IPS-18a (cell line): ENCODE results near the gene C1orf185.
"Not testable (repeated sequence)": the region's sequence is repeated elsewhere in the genome, so short reads cannot be mapped to it uniquely, and the experiment has no call there.

Experiments used
- H3K27ac ChIP-seq: one replicate; pipeline ENCODE4 v1.5.1; 2013; ENCODE audit warnings: low read length
- H3K27me3 ChIP-seq: one replicate; pipeline ENCODE4 v1.6.1; 2013; ENCODE audit warnings: mild to moderate bottlenecking, low read length; ENCODE audit not compliant: control insufficient read depth, insufficient read depth
- H3K36me3 ChIP-seq: one replicate; pipeline ENCODE4 v1.6.1; 2013; ENCODE audit warnings: low read depth, low read length; ENCODE audit not compliant: control insufficient read depth
- H3K4me1 ChIP-seq: one replicate; pipeline ENCODE4 v1.6.1; 2013; ENCODE audit warnings: low read depth, low read length; ENCODE audit not compliant: control insufficient read depth
- H3K4me3 ChIP-seq: one replicate; pipeline ENCODE4 v1.5.1; 2013; ENCODE audit warnings: low read length
- H3K9ac ChIP-seq: one replicate; pipeline ENCODE4 v1.6.1; 2013; ENCODE audit warnings: mild to moderate bottlenecking, low read length, moderate library complexity
- H3K9me3 ChIP-seq: one replicate; pipeline ENCODE4 v1.6.1; 2013; ENCODE audit warnings: low read depth, low read length; ENCODE audit not compliant: control insufficient read depth

C1orf185 gene

DNA sequence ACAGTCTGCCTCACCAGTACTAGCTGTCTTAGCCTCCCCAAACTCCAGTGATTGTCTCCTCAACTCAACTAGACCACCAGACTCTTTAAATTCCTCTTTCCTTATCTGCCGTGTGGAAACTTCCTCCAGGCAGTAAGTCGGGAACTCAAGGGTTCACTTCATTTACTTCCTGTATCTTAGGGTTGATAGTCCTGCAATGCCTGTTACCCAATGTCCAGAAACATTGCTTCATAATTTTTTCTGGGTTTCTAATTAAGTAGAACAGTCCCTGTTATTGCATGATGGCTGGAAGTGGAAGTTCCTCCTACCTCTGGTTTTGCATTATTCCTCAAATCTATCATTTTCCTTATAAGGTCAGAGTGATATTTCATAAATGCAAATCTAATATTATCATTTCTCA lies 73.2 kb downstream of the C1orf185 start:
- H3K27ac ChIP-seq: no peak overlapping the region
- H3K4me3 ChIP-seq: no peak overlapping the region
- no peaks in the 10 kb centered on the region for H3K27me3 ChIP-seq
- no peaks in the 10 kb centered on the region for H3K36me3 ChIP-seq
- no peaks in the 10 kb centered on the region for H3K9me3 ChIP-seq
- H3K9ac ChIP-seq: no peak overlapping the region
- no peaks in the 10 kb centered on the region for H3K4me1 ChIP-seq

DNA sequence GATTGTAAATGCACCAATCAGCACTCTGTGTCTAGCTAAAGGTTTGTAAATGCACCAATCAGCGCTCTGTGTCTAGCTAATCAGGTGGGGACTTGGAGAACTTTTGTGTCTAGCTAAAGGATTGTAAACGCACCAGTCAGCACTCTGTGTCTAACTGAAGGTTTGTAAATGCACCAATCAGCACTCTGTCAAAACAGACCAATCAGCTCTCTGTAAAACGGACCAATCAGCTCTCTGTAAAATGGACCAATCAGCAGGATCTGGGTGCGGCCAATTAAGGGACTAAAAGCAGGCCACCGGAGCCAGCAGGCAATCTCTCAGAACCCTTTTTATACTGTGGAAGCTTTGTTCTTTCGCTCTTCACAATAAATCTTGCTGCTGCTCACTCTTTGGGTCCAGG lies 76.0 kb downstream of the C1orf185 start:
- H3K9ac ChIP-seq, H3K27me3 ChIP-seq, H3K36me3 ChIP-seq, H3K4me1 ChIP-seq, H3K27ac ChIP-seq, H3K9me3 ChIP-seq, H3K4me3 ChIP-seq: not testable (repeated sequence)

- Histone ChIP-seq H3K9ac (no peak overlapping the region), H3K27ac (no peak overlapping the region), H3K9me3 (no peaks in the 10 kb centered on the region), H3K36me3 (no peaks in the 10 kb centered on the region), H3K4me3 (no peak overlapping the region), H3K4me1 (no peaks in the 10 kb centered on the region), H3K27me3 (no peaks in the 10 kb centered on the region)
These were observed 86.2 kb downstream of the C1orf185 start for GRCh38 chr1:51188230-51188629.

- Histone ChIP-seq H3K4me3 (no peak overlapping the region), H3K36me3 (no peaks in the 10 kb centered on the region), H3K27me3 (no peaks in the 10 kb centered on the region), H3K9ac (no peak overlapping the region), H3K9me3 (no peaks in the 10 kb centered on the region), H3K27ac (no peak overlapping the region), H3K4me1 (no peaks in the 10 kb centered on the region)
These were observed 87.5 kb downstream of the C1orf185 start for GRCh38 chr1:51189421-51190073.

- Histone ChIP-seq H3K4me1 (no peaks in the 10 kb centered on the region), H3K4me3 (no peak overlapping the region)
These were observed 88.9 kb downstream of the C1orf185 start for GRCh38 chr1:51190961-51191360.

GRCh38 chr1:51192213-51192843 lies 90.3 kb downstream of the C1orf185 start:
- Histone ChIP-seq H3K27me3 (no peaks in the 10 kb centered on the region), H3K4me1 (no peaks in the 10 kb centered on the region), H3K9ac (no peak overlapping the region), H3K4me3 (no peak overlapping the region), H3K9me3 (no peaks in the 10 kb centered on the region), H3K36me3 (no peaks in the 10 kb centered on the region), H3K27ac (no peak overlapping the region)

More at GRCh38 chr1:51190961-51191360, 88.9 kb downstream of the C1orf185 start:
- no peaks in the 10 kb centered on the region for H3K9me3 ChIP-seq
- no peak overlapping the region for H3K9ac ChIP-seq
- H3K27ac ChIP-seq: no peak overlapping the region
- H3K36me3 ChIP-seq: no peaks in the 10 kb centered on the region
- no peaks in the 10 kb centered on the region for H3K27me3 ChIP-seq

DNA sequence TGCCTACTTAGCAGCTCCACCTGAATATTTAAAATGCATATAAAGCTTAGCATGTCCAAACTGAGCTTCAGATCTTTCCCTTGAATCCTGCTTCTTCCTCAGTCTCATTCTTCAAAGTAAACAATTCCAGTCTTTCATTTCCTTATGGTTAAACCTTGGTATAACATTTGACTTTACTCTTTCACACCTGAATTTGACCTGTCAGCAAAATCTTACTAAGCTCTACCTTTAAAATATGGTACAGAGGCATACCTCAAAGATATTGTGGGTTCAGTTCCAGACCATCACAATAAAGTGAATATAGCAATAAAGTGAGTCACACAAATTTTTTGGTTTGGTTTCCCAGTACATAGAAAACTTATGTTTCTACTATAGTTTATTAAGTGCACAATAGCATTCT lies 91.5 kb downstream of the C1orf185 start:
- Histone ChIP-seq H3K9me3 (no peaks in the 10 kb centered on the region), H3K9ac (no peak overlapping the region), H3K4me3 (no peak overlapping the region), H3K27ac (no peak overlapping the region), H3K36me3 (no peaks in the 10 kb centered on the region), H3K4me1 (no peaks in the 10 kb centered on the region), H3K27me3 (no peaks in the 10 kb centered on the region)
